Astrocyte of the spinal cord (primary cell): Measurements from ENCODE around the gene TDRD1.

Experiments used
- DNase-seq: peaks from one replicate; pipeline ENCODE4 v3.0.0; 2011; ENCODE audit warnings: low read depth, low spot score
- H3K4me3 ChIP-seq: 2 replicates; pipeline ENCODE4 v1.5.1; 2011; ENCODE audit warnings: low read depth, mild to moderate bottlenecking, low read length, moderate library complexity
- in situ Hi-C: cut with HindIII; loops from 2 replicates; pipeline ENCODE4 v1.10.0; 2017; ENCODE audit warnings: low sequenced_read_pairs
- TF ChIP-seq, protein P1 (sequence below): IDR thresholded peaks from 2 replicates; pipeline ENCODE4 v1.5.1; 2012; ENCODE audit warnings: low read depth, mild to moderate bottlenecking, low read length, inconsistent platforms

The TDRD1 gene

DNA sequence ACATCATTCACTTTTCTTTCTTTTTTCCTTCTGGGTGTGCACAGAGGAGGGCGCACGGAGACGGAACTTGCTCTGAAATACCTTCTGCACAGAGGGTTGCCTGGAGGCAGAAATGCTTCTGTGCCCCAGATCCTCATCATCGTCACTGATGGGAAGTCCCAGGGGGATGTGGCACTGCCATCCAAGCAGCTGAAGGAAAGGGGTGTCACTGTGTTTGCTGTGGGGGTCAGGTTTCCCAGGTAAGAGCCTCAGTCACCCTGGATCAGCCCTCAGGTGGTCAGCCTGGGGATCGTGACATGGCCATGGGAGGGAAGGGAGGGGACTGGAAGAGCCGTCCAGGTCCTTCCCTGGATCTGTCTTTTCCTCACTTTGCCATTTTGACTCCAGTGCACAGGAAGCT, 93.5 kb downstream of the TDRD1 start:
- in situ Hi-C loops, result no loop called here
- DNase-seq, result no peak
- TF ChIP-seq, protein P1, sequence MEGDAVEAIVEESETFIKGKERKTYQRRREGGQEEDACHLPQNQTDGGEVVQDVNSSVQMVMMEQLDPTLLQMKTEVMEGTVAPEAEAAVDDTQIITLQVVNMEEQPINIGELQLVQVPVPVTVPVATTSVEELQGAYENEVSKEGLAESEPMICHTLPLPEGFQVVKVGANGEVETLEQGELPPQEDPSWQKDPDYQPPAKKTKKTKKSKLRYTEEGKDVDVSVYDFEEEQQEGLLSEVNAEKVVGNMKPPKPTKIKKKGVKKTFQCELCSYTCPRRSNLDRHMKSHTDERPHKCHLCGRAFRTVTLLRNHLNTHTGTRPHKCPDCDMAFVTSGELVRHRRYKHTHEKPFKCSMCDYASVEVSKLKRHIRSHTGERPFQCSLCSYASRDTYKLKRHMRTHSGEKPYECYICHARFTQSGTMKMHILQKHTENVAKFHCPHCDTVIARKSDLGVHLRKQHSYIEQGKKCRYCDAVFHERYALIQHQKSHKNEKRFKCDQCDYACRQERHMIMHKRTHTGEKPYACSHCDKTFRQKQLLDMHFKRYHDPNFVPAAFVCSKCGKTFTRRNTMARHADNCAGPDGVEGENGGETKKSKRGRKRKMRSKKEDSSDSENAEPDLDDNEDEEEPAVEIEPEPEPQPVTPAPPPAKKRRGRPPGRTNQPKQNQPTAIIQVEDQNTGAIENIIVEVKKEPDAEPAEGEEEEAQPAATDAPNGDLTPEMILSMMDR, result no peak
- H3K4me3 ChIP-seq, result no peak overlapping the region

DNA sequence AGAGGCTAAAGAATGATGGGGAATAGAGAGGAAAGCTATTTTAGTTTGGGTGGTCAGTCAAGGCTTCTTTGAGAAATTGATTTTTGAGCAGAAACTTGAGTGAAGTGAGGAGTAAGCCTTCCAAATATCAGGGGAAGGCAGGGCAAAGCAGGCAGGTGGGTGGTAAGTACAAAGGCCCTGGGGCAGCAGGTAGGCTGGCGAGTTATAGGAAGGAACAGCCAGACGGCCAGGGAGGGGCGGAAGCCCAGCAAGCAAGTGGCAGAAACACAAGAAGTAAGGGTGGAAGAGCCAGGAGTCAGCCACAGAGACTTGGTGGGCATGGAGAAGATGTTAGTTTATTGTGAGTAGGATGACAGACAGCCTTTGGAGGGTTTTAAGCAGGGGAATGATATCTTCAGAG, 94.8 kb downstream of the TDRD1 start:
- in situ Hi-C loops, result no loop called here
- TF ChIP-seq, protein P1, result no peak

DNA sequence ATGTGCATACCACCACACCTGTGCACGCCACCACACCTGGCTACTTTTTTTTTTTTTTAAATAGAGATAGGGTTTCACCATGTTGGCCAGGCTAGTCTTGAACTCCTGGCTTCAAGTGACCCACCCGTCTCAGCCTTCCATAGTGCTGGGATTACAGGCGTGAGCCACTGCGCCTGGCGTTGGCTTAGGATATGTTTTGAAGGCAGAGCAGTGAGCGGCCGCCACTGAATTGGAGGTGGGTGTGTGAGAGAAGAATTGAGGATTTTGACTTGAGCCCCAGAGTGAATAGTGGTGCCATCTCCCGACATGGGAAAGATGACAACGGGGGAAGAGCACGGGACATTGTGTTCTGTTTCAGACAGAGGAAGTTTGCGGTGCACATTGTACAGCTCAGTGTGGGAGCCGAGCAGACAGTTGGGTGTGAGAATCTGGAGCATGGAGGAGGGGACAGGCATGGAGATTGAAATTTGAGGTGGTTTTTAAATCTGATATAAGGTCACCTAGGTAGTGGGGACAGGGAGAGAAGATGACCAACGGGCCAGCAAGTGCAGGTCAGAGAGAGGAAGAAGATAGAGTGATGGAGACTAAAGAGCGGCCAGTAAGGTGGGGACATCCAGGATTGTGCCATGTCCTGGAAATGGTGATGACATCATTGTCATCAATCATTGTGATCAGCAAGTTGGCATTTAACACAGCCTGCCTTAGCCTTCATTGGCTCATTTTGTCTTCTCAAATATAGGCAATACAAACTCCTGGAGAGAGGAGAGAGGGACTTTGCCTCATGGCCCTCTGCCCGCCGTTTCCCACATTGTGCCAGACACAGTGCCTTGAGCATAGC, 95.7 kb downstream of the TDRD1 start:
- TF ChIP-seq, protein P1, result no peak
- in situ Hi-C loops, result no loop called here
- H3K4me3 ChIP-seq, result no peak overlapping the region
- no peak for DNase-seq

More for the DNA sequence above, 94.8 kb downstream of the TDRD1 start:
- DNase-seq, result no peak
- H3K4me3 ChIP-seq, result no peak overlapping the region

DNA sequence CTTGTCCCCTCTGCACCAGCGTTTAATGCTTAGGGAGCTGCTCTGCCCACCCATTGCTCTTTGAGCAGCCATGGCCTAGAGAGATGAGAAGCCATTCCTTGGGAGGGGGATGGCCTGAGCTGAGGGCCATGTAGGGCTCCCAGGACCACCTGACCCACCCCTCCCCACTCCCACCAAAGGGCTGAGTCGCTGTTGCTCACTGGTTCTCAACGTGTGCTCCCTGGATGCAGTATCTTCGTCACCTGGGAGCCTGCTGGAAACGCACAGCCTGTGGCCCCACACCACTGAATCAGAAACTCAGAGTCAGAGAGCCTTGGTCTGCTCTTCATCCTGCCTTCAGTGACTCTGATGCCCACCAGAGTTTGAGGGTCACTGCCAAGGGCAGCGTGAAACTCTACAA, 96.9 kb downstream of the TDRD1 start:
- H3K4me3 ChIP-seq, result no peak overlapping the region
- TF ChIP-seq, protein P1, result no peak
- DNase-seq, result no peak
- in situ Hi-C loops, result no loop called here

DNA sequence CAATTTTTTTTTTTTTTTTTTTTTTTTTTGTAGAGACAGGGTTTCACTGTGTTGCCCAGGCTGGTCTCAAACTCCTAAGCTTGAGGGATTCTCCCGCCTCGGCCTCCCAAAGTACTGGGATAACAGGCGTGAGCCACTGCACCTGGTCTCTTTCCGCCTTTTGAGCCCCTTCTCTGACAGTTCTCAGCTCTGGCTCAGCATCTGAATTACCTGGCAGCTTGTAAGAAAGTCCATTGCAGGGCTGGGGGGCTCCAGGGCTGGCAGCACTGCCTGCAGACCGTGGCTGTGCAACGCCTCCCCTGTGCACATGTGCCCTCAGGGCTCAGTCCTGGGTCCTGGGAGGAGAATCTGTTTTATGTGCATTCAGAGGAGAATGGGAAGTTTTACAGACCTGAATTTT, 97.5 kb downstream of the TDRD1 start:
- TF ChIP-seq, protein P1, result no peak
- DNase-seq, result no peak
- in situ Hi-C loops, result no loop called here
- no peak overlapping the region for H3K4me3 ChIP-seq

DNA sequence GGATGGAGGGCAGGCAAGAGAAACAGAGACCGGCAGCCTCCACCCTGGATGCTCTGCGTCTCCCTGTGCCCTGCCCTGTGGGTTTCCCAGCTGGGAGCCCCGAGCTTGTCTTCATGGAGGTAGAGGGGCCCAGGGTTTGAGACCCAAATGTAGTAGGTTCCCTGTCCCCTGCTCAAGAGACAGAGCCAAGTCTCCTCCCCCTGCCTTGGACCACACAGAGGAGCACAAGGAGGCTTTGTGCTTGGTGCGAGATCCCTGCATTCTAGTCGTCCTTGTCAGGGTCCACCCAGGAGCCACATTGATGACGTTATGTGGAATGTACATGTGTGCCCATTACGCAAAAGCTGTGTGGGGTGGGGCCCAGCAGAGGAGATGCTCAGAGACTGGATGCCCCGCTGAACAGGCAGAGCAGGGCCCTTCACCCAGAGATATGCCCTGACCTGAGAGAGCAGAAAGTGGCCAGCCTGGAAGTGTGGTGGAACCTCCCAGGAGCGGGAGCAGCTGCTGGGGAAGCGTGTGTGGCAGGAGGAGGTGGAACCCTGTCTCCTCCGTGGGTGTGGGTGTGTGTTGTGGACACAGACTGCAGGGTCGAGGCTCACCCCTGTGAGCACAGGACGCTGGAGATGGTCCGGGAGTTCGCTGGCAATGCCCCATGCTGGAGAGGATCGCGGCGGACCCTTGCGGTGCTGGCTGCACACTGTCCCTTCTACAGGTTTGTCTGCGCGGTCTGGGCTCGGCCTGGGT, 99.2 kb downstream of the TDRD1 start:
- in situ Hi-C loops, result no loop called here
- no peak overlapping the region for H3K4me3 ChIP-seq
- TF ChIP-seq, protein P1, result no peak
- DNase-seq, result no peak
